HepG2 (cell line): ENCODE data around the gene MMS19. TPM values are rescaled to one million over a fixed set of nuclear protein-coding genes. Genes with fewer than 3 reads are reported as not detected.

Experiments used
- AGO2 ChIP-seq: fragments of 200-400 bp; formaldehyde crosslinking; optimal IDR thresholded peaks from 2 replicates; pipeline ENCODE3; 2017; ENCODE audit warnings: mild to moderate bottlenecking, low read depth, low read length, moderate library complexity
- EEA1 ChIP-seq: sonication (generic); formaldehyde crosslinking; IDR thresholded peaks from 2 replicates; pipeline ENCODE4 v1.5.1; 2020; ENCODE audit warnings: mild to moderate bottlenecking, missing genetic modification reagents, borderline replicate concordance
- FOXK2 ChIP-seq: fragments of 450-650 bp; IDR thresholded peaks from 2 replicates; pipeline ENCODE4 v1.6.1; 2016
- KLF13 ChIP-seq: sonication (generic); formaldehyde crosslinking; IDR thresholded peaks from 2 replicates; pipeline ENCODE4 v1.4.0; 2020; ENCODE audit warnings: mild to moderate bottlenecking, missing genetic modification reagents
- KMT2B ChIP-seq: IDR thresholded peaks from 2 replicates; pipeline ENCODE4 v1.6.1; 2016; ENCODE audit warnings: missing genetic modification reagents, missing compliant biosample characterization
- NR2F6 ChIP-seq, 2 experiments: IDR thresholded peaks; 2 replicates each; pipeline ENCODE4 v1.6.1; 2016; ENCODE audit warnings: antibody characterized with exemption in 1 of 2, mild to moderate bottlenecking in 1 of 2
- PRDM15 ChIP-seq: sonication (generic); formaldehyde crosslinking; IDR thresholded peaks from 2 replicates; pipeline ENCODE4 v1.4.0; 2020; ENCODE audit warnings: missing genetic modification reagents
- PRDM4 ChIP-seq: sonication (generic); formaldehyde crosslinking; IDR thresholded peaks from 2 replicates; pipeline ENCODE4 v1.9.0; 2021; ENCODE audit warnings: missing genetic modification reagents, borderline replicate concordance
- RBFOX2 ChIP-seq: fragments of 200-400 bp; formaldehyde crosslinking; IDR thresholded peaks from 2 replicates; pipeline ENCODE4 v1.6.1; 2017; ENCODE audit warnings: low read depth, mild to moderate bottlenecking, low read length
- RXRA ChIP-seq: sonication (generic); formaldehyde crosslinking; IDR thresholded peaks from 2 replicates; pipeline ENCODE4 v1.5.1; 2020; ENCODE audit warnings: missing genetic modification reagents
- THAP7 ChIP-seq: sonication (generic); formaldehyde crosslinking; IDR thresholded peaks from 2 replicates; pipeline ENCODE4 v1.8.1; 2023; ENCODE audit warnings: mild to moderate bottlenecking, missing genetic modification reagents
- TMF1 ChIP-seq: sonication (generic); formaldehyde crosslinking; IDR thresholded peaks from 2 replicates; pipeline ENCODE4 v1.8.1; 2022; ENCODE audit warnings: low read depth, missing genetic modification reagents
- ZBTB1 ChIP-seq: sonication (generic); formaldehyde crosslinking; IDR thresholded peaks from 2 replicates; pipeline ENCODE4 v1.4.0; 2020; ENCODE audit warnings: missing genetic modification reagents, borderline replicate concordance
- ZNF205 ChIP-seq: IDR thresholded peaks from 2 replicates; pipeline ENCODE4 v1.6.1; 2018; ENCODE audit warnings: missing biosample characterization, missing genetic modification reagents
- ZNF274 ChIP-seq: sonication (generic); formaldehyde crosslinking; IDR thresholded peaks from 2 replicates; pipeline ENCODE4 v1.5.1; 2020; ENCODE audit warnings: mild to moderate bottlenecking, missing genetic modification reagents
- ZNF33B ChIP-seq: sonication (generic); formaldehyde crosslinking; IDR thresholded peaks from 2 replicates; pipeline ENCODE4 v1.5.1; 2020; ENCODE audit warnings: mild to moderate bottlenecking, missing genetic modification reagents
- ZNF414 ChIP-seq: sonication (generic); formaldehyde crosslinking; IDR thresholded peaks from 2 replicates; pipeline ENCODE4 v1.5.0; 2020; ENCODE audit warnings: missing genetic modification reagents
- ZNF550 ChIP-seq: sonication (generic); formaldehyde crosslinking; IDR thresholded peaks from 2 replicates; pipeline ENCODE4 v1.4.0; 2020; ENCODE audit warnings: mild to moderate bottlenecking, missing genetic modification reagents, borderline replicate concordance
- ZNF7 ChIP-seq: IDR thresholded peaks from 2 replicates; pipeline ENCODE4 v1.6.1; 2016; ENCODE audit warnings: missing biosample characterization, missing genetic modification reagents
- ZNF773 ChIP-seq: sonication (generic); formaldehyde crosslinking; IDR thresholded peaks from 2 replicates; pipeline ENCODE4 v1.4.0; 2020; ENCODE audit warnings: missing genetic modification reagents, borderline replicate concordance
- ZNF800 ChIP-seq: sonication (generic); formaldehyde crosslinking; IDR thresholded peaks from 2 replicates; pipeline ENCODE4 v1.4.0; 2020; ENCODE audit warnings: missing genetic modification reagents
- polyA plus RNA-seq, 8 experiments: library from polyadenylated mRNA; depleted of rRNA in 3 of 8; stranded (reverse) in 7 of 8; unstranded in 1 of 8; fragments of >200 nt; fragmentation: Illumina TruSeq in 4 of 8; extraction: Trizol in 4 of 8; gene quantifications; 2 replicates each; pipeline versions ENCODE4 v1.2.1 to v1.2.3, GENCODE V29; 2011 to 2016; ENCODE audit warnings: low read depth in 4 of 8, missing spikeins in 1 of 8, mixed read lengths in 1 of 8; ENCODE audit not compliant: insufficient read depth in 1 of 8
- total RNA-seq, 5 experiments: library from RNA; depleted of rRNA; stranded (reverse); fragments of >200 nt; fragmentation: Illumina TruSeq; extraction: Trizol; gene quantifications; 2 replicates each; pipeline ENCODE4 v1.2.3, GENCODE V29; 2016; ENCODE audit warnings: low read depth in 1 of 5

The MMS19 gene
- total and polyA plus RNA-seq, 2 of the 13 experiments (the other 11 are each of a cell fraction or from before 2014, with no cell fraction given): 76.4 to 107 TPM

GRCh38 chr10:97463363-97464132 lies 34.7 kb downstream of the MMS19 start (continued):
- TF ChIP-seq ZNF800 (no peak), PRDM4 (no peak), ZNF205 (CRISPR knock-in tag) (peak; percentile 45; the same call in 1 of the 2 replicates), ZBTB1 (CRISPR knock-in tag) (no peak), THAP7 (CRISPR knock-in tag) (no peak), FOXK2 (no peak), AGO2 (no peak), KLF13 (CRISPR knock-in tag) (no peak), ZNF274 (CRISPR knock-in tag) (no peak), TMF1 (no peak), RXRA (CRISPR knock-in tag) (no peak), ZNF414 (CRISPR knock-in tag) (no peak), PRDM15 (CRISPR knock-in tag) (no peak), RBFOX2 (no peak), ZNF773 (CRISPR knock-in tag) (no peak), ZNF33B (CRISPR knock-in tag) (no peak), ZNF550 (CRISPR knock-in tag) (no peak), NR2F6 (IDR thresholded peaks at IDR 0.05) (peak; percentile 54), NR2F6 (CRISPR knock-in tag; IDR thresholded peaks at IDR 0.05) (peak; percentile 51; the same call in 1 of the 2 replicates), ZNF7 (no peak), KMT2B (CRISPR knock-in tag) (no peak), EEA1 (CRISPR knock-in tag) (no peak)
